Prostate gland (tissue), 2 donors: ENCODE data around the gene SIGLEC1.

Experiments used
- POLR2A ChIP-seq: fragments of 450-650 bp; IDR thresholded peaks from one replicate; pipeline ENCODE4 v1.6.1; 2016; ENCODE audit warnings: antibody characterized with exemption, mild to moderate bottlenecking
- POLR2AphosphoS5 ChIP-seq: sonication (generic); formaldehyde crosslinking; IDR thresholded peaks from one replicate; pipeline ENCODE4 v1.6.1; 2017; ENCODE audit warnings: antibody characterized with exemption
- TF ChIP-seq, protein P1 (sequence below), 4 experiments: fragments of 200-600 bp in 2 of 4; fragments of 450-650 bp in 2 of 4; sonication (generic) in 2 of 4; IDR thresholded peaks; 1 replicate in 3 of 4; 2 replicates in 1 of 4; pipeline ENCODE4 v1.5.1; 2016 to 2019; ENCODE audit warnings: antibody characterized with exemption in 4 of 4, mild to moderate bottlenecking in 2 of 4, moderate library complexity in 2 of 4

DNA sequence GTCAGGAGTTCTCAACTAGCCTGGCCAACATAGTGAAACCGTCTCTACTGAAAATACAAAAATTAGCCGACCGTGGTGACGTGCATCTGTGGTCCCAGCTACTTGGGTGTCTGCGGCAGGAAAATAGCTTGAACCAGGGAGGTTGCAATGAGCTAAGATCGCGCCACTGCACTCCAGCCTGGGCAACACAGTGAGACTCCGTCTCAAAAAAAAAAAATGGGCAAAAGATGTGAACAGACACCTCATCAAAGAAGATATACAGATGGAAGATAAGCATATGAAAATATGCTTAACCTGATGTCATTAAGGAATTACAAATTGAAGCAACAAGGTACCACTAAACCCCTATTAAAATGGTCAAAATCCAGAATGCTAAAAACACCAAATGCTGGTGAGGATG lies 10.9 kb upstream of the SIGLEC1 start:
- TF ChIP-seq POLR2AphosphoS5, result no peak
- TF ChIP-seq, protein P1, sequence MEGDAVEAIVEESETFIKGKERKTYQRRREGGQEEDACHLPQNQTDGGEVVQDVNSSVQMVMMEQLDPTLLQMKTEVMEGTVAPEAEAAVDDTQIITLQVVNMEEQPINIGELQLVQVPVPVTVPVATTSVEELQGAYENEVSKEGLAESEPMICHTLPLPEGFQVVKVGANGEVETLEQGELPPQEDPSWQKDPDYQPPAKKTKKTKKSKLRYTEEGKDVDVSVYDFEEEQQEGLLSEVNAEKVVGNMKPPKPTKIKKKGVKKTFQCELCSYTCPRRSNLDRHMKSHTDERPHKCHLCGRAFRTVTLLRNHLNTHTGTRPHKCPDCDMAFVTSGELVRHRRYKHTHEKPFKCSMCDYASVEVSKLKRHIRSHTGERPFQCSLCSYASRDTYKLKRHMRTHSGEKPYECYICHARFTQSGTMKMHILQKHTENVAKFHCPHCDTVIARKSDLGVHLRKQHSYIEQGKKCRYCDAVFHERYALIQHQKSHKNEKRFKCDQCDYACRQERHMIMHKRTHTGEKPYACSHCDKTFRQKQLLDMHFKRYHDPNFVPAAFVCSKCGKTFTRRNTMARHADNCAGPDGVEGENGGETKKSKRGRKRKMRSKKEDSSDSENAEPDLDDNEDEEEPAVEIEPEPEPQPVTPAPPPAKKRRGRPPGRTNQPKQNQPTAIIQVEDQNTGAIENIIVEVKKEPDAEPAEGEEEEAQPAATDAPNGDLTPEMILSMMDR (IDR thresholded peaks at IDR 0.05), result no peak
- no peak for TF ChIP-seq POLR2A
